PC-3 (cell line): ENCODE data around the gene NDC1.

ENCODE experiments used
- CTCF ChIP-seq: fragments of 300-600 bp; sonication (generic); conservative IDR thresholded peaks from 2 replicates; pipeline ENCODE4 v1.5.1; 2017; ENCODE audit warnings: antibody characterized with exemption, low read depth, mild to moderate bottlenecking, low read length
- EZH2 ChIP-seq: fragments of 300-600 bp; sonication (generic); IDR thresholded peaks from one replicate; pipeline ENCODE4 v1.6.1; 2017; ENCODE audit warnings: antibody characterized with exemption, mild to moderate bottlenecking, low read length; ENCODE audit not compliant: unreplicated experiment
- EZH2phosphoT487 ChIP-seq: fragments of 300-600 bp; sonication (generic); IDR thresholded peaks from 2 replicates; pipeline ENCODE4 v1.6.1; 2018; ENCODE audit warnings: mild to moderate bottlenecking, antibody characterized with exemption, low read length, borderline replicate concordance

- no peak for TF ChIP-seq EZH2
- TF ChIP-seq CTCF: no peak
- no peak for TF ChIP-seq EZH2phosphoT487
Measured at GRCh38 chr1:53838654-53838974, 518 bp upstream of the NDC1 start.
